OCI-LY1 (cell line): Measurements from ENCODE around the gene FHL1.

Experiments used
- CTCF ChIP-seq: fragments of 200-600 bp; sonication (generic), shearing (Covaris generic); IDR thresholded peaks from 2 replicates; pipeline ENCODE4 v1.5.1; 2017; ENCODE audit warnings: mild to moderate bottlenecking, antibody characterized with exemption, low read length, moderate library complexity, mixed read lengths
- EZH2 ChIP-seq: fragments of 200-600 bp; sonication (generic), shearing (Covaris generic); IDR thresholded peaks from 2 replicates; pipeline ENCODE4 v1.8.0; 2017; ENCODE audit warnings: borderline replicate concordance, mixed run types, mild to moderate bottlenecking, antibody characterized with exemption, low read length, moderate library complexity, mixed read lengths

- TF ChIP-seq EZH2 (no peak), CTCF (no peak)
These were observed 72.6 kb downstream of the FHL1 start for GRCh38 chrX:136219893-136220292.
